ENCODE data around the gene CD163L1. TPM values are rescaled to one million over a fixed set of nuclear protein-coding genes. Genes with fewer than 3 reads are reported as not detected.

CD163L1 gene
- polyA plus RNA-seq, 1 donor (not counting 4 experiments of a cell fraction or from before 2014, with no cell fraction given): 0.62 TPM

- no peaks in the 10 kb centered on the region for H3K36me3 ChIP-seq (ENCODE audit: control insufficient read depth in 2 of 2, extremely low read depth in 1 of 2, insufficient read depth in 2 of 2, low read length in 2 of 2)
- H3K4me3 ChIP-seq (ENCODE audit: control insufficient read depth in 2 of 3, extremely low read depth in 1 of 3, insufficient read depth in 2 of 3, low read depth in 1 of 3, low read length in 3 of 3): no peak overlapping the region
- H3K27me3 ChIP-seq (ENCODE audit: control insufficient read depth, extremely low read depth, insufficient read depth, low read length): no peaks in the 10 kb centered on the region
- DNase-seq (ENCODE audit: low read depth, low spot score) (no peak), FAIRE-seq (no peak)
- no peaks in the 10 kb centered on the region for H3K4me1 ChIP-seq (ENCODE audit: control insufficient read depth, extremely low read depth, insufficient read depth, low read length)
- no peak overlapping the region for H3K4me2 ChIP-seq (ENCODE audit: control insufficient read depth, extremely low read depth, insufficient read depth, low read depth, low read length)
- no peaks in the 10 kb centered on the region for H3K79me2 ChIP-seq (ENCODE audit: control insufficient read depth, insufficient read depth, low read length)
- no peak for TF ChIP-seq EZH2 (IDR thresholded peaks at IDR 0.05; ENCODE audit: low read length)
- TF ChIP-seq CTCF (optimal IDR thresholded peaks at IDR 0.05 in 1 of 3, IDR thresholded peaks at IDR 0.05 in 1 of 3, conservative IDR thresholded peaks at IDR 0.05 in 1 of 3; ENCODE audit: extremely low read depth in 1 of 3, insufficient read depth in 2 of 3, low read length in 3 of 3): no peak
- no peak overlapping the region for H2AFZ ChIP-seq (ENCODE audit: control insufficient read depth, low read length)
- H3K9ac ChIP-seq (ENCODE audit: control insufficient read depth, extremely low read depth, insufficient read depth, low read length): no peak overlapping the region
- dilution Hi-C loops (cut with MboI; ENCODE audit: extremely low pct_ligation_motif_present, low sequenced_read_pairs): no loop called here
- H3K9me1 ChIP-seq (ENCODE audit: control insufficient read depth, extremely low read depth, insufficient read depth, low read length): no peaks in the 10 kb centered on the region
- H4K20me1 ChIP-seq (ENCODE audit: control insufficient read depth, extremely low read depth, insufficient read depth, low read length): no peaks in the 10 kb centered on the region
- no peaks in the 10 kb centered on the region for H3K9me3 ChIP-seq (ENCODE audit: control insufficient read depth, low read depth, low read length)
- no peak overlapping the region for H3K27ac ChIP-seq (ENCODE audit: control insufficient read depth, insufficient read depth, low read length)
These were observed 94.5 kb downstream of the CD163L1 start for GRCh38 chr12:7349418-7349817.

GRCh38 chr12:7346551-7347225, 97.3 kb downstream of the CD163L1 start:
- FAIRE-seq (no peak), DNase-seq (ENCODE audit: low read depth, low spot score) (no peak)
- Histone ChIP-seq H3K4me1 (ENCODE audit: control insufficient read depth, extremely low read depth, insufficient read depth, low read length) (no peaks in the 10 kb centered on the region), H3K9ac (ENCODE audit: control insufficient read depth, extremely low read depth, insufficient read depth, low read length) (no peak overlapping the region), H3K9me3 (ENCODE audit: control insufficient read depth, low read depth, low read length) (no peaks in the 10 kb centered on the region), H3K4me2 (ENCODE audit: control insufficient read depth, extremely low read depth, insufficient read depth, low read depth, low read length) (no peak overlapping the region), H3K27ac (ENCODE audit: control insufficient read depth, insufficient read depth, low read length) (no peak overlapping the region), H3K9me1 (ENCODE audit: control insufficient read depth, extremely low read depth, insufficient read depth, low read length) (no peaks in the 10 kb centered on the region), H3K79me2 (ENCODE audit: control insufficient read depth, insufficient read depth, low read length) (no peaks in the 10 kb centered on the region), H3K27me3 (ENCODE audit: control insufficient read depth, extremely low read depth, insufficient read depth, low read length) (no peaks in the 10 kb centered on the region), H4K20me1 (ENCODE audit: control insufficient read depth, extremely low read depth, insufficient read depth, low read length) (no peaks in the 10 kb centered on the region), H2AFZ (ENCODE audit: control insufficient read depth, low read length) (no peak overlapping the region), H3K36me3 (ENCODE audit: control insufficient read depth in 2 of 2, extremely low read depth in 1 of 2, insufficient read depth in 2 of 2, low read length in 2 of 2) (no peaks in the 10 kb centered on the region), H3K4me3 (ENCODE audit: control insufficient read depth in 2 of 3, extremely low read depth in 1 of 3, insufficient read depth in 2 of 3, low read depth in 1 of 3, low read length in 3 of 3) (no peak overlapping the region)
- dilution Hi-C loops (cut with MboI; ENCODE audit: extremely low pct_ligation_motif_present, low sequenced_read_pairs): no loop called here
- no peak for TF ChIP-seq CTCF (optimal IDR thresholded peaks at IDR 0.05 in 1 of 3, IDR thresholded peaks at IDR 0.05 in 1 of 3, conservative IDR thresholded peaks at IDR 0.05 in 1 of 3; ENCODE audit: extremely low read depth in 1 of 3, insufficient read depth in 2 of 3, low read length in 3 of 3)
- no peak for TF ChIP-seq EZH2 (IDR thresholded peaks at IDR 0.05; ENCODE audit: low read length)

Measured in keratinocyte (primary cell).